Stimulated activated CD4-positive, alpha-beta T cell treated with anti-CD3 and anti-CD28 coated beads, TNF-alpha, amount 100 ng/mL, for 4 hours (primary cell): ENCODE data around the gene SRGAP3.
"Not testable (repeated sequence)": the region's sequence is repeated elsewhere in the genome, so short reads cannot be mapped to it uniquely, and the experiment has no call there.

Source experiments
- DNase-seq, 3 experiments: peaks; one replicate each; pipeline ENCODE4 v3.0.0-alpha.2; 2020; ENCODE audit warnings: low read depth in 3 of 3

The SRGAP3 gene

GRCh38 chr3:9249273-9250192, at the start of gene SRGAP3:
Gene SRGAP3, minus strand, starts transcription at chr3:9249646. Its CDS starts 695 bp downstream, at chr3:9248951.
- peak; percentile 39 to 55 (median 45) for DNase-seq

GRCh38 chr3:9298236-9298635, 48.8 kb upstream of the SRGAP3 start:
- no peak for DNase-seq

GRCh38 chr3:9296241-9296640, 46.8 kb upstream of the SRGAP3 start:
- no peak for DNase-seq

- DNase-seq, result no peak
Observed at GRCh38 chr3:9295007-9295406, 45.6 kb upstream of the SRGAP3 start.

- DNase-seq, result not testable (repeated sequence)
Observed at GRCh38 chr3:9293953-9294352, 44.5 kb upstream of the SRGAP3 start.

GRCh38 chr3:9293076-9293475, 43.6 kb upstream of the SRGAP3 start:
- DNase-seq, result no peak

GRCh38 chr3:9292516-9292915, 43.1 kb upstream of the SRGAP3 start:
- no peak for DNase-seq

GRCh38 chr3:9291821-9292410, 42.5 kb upstream of the SRGAP3 start:
- DNase-seq, result no peak

- no peak for DNase-seq
Observed at GRCh38 chr3:9290566-9290965, 41.1 kb upstream of the SRGAP3 start.

- DNase-seq, result not testable (repeated sequence)
Observed at GRCh38 chr3:9281533-9281932, 32.1 kb upstream of the SRGAP3 start.

- DNase-seq, result no peak
Observed at GRCh38 chr3:9280451-9281219, 31.2 kb upstream of the SRGAP3 start.

- no peak for DNase-seq
Observed at GRCh38 chr3:9279966-9280365, 30.5 kb upstream of the SRGAP3 start.

- DNase-seq, result no peak
Observed at GRCh38 chr3:9278498-9278897, 29.1 kb upstream of the SRGAP3 start.

- DNase-seq, result no peak
Observed at GRCh38 chr3:9278085-9278484, 28.6 kb upstream of the SRGAP3 start.

GRCh38 chr3:9276761-9277370, 27.4 kb upstream of the SRGAP3 start:
- no peak for DNase-seq

GRCh38 chr3:9271903-9272302, 22.5 kb upstream of the SRGAP3 start:
- DNase-seq, result no peak

GRCh38 chr3:9270704-9271103, 21.3 kb upstream of the SRGAP3 start:
- no peak for DNase-seq

- no peak for DNase-seq
Observed at GRCh38 chr3:9266716-9267115, 17.3 kb upstream of the SRGAP3 start.

- DNase-seq, result no peak
Observed at GRCh38 chr3:9260305-9260704, 10.9 kb upstream of the SRGAP3 start.

GRCh38 chr3:9257092-9257491, 7.6 kb upstream of the SRGAP3 start:
- no peak for DNase-seq

- DNase-seq, result no peak
Observed at GRCh38 chr3:9255976-9256375, 6.5 kb upstream of the SRGAP3 start.

- no peak for DNase-seq
Observed at GRCh38 chr3:9254764-9255163, 5.3 kb upstream of the SRGAP3 start.
